Measurements from ENCODE around the gene DDO.
"Not testable (repeated sequence)": the region's sequence is repeated elsewhere in the genome, so short reads cannot be mapped to it uniquely, and the experiment has no call there.

Gene DDO, protein sequence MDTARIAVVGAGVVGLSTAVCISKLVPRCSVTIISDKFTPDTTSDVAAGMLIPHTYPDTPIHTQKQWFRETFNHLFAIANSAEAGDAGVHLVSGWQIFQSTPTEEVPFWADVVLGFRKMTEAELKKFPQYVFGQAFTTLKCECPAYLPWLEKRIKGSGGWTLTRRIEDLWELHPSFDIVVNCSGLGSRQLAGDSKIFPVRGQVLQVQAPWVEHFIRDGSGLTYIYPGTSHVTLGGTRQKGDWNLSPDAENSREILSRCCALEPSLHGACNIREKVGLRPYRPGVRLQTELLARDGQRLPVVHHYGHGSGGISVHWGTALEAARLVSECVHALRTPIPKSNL

DNA sequence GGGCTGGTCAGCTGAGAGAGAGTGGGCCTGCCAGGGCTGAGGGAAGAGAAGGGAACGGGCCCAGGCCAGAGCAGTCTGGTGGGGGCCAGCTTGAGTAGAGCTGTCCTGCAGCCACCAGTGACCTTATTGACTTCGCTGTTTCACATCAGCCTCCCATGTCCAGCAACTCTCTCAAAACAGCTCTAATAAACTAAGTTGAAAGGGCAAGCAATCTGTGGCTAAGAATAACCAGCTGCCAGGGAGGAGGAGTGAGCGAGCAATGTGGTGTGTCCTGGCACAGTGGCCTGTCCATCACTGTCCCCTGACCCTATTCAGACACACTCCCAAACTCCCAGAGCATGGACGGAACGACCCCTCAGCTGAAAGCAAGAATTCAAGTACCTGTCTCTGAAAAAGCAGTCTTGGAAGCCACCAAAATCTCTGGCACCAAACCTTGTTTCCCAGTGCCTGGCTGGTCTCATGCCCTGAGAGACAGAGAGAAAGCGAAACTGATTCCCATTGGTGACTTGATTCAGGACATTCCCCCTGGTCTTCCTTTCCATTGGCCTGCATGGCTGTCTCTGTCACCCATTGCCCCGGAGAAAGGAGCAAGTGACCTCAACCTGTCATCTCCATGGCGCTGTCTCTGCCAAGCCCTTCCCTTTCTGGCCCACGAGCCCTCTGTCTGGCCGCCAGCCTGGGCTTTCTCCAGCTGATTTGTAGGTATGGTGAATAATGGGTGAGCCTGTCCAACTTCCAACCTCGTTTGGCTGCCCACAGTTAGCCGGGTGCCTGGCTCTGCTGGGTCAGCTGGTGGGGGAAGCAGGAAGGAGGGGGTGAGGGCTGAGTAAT lies at the start of gene DDO:
DDO (minus strand) TSS at position 490 of the 831 bp plus-strand sequence. CDS start 2,113 bp downstream, outside the sequence.
- H3K27ac ChIP-seq (ENCODE audit: low read depth, low read length) = peak within 1 kb of the TSS; percentile 93
- peak within 1 kb of the TSS; percentile 50 to 88 (median 67) for H3K4me3 ChIP-seq (ENCODE audit: low read depth in 1 of 5, low read length in 5 of 5)
- peak within 1 kb of the TSS; percentile 13 to 73 (median 57) for H3K9ac ChIP-seq (ENCODE audit: low read length in 5 of 5)
- H3K9me3 ChIP-seq (ENCODE audit: control insufficient read depth in 5 of 5, low read length in 5 of 5) = no peaks in the 10 kb centered on the region
- no peaks in the 10 kb centered on the region for H3K27me3 ChIP-seq (ENCODE audit: control insufficient read depth in 5 of 5, insufficient read depth in 4 of 5, low read length in 5 of 5)
- H3K36me3 ChIP-seq (ENCODE audit: control insufficient read depth in 5 of 5, insufficient read depth in 5 of 5, low read length in 5 of 5) = no peaks in the 10 kb centered on the region
- peaks cover 4 to 24% (median 20%) of the 10 kb centered on the region in 5 donors for H3K4me1 ChIP-seq (ENCODE audit: control insufficient read depth in 5 of 5, insufficient read depth in 5 of 5, low read length in 5 of 5)

DNA sequence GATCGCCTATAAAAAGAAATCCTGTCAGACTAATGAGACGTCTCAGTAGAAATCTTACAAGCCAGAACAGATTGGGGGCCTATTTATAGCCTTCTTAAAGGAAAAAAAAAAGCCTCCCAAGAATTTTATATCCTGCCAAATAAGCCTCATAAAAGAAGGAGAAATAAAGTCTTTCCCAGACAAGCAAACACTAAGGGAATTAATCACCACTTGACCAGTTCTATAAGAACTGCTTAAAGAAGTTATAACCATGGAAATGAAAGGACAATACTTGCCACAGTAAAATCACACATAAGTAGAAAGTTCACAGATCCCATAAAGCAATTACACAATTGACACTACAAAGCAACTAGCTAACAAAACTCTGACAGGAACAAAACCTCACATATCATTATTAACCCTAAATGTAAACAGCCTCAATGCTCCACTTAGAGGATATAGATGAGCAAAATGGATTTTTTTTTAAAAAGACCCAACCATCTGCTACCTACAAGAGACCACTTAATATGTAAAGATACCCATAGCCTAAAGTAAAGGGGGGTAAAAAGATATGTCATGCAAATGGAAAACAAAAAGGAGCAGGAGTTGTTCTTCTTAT lies 47.6 kb upstream of the DDO start:
- Histone ChIP-seq H3K36me3 (ENCODE audit: control insufficient read depth in 5 of 5, insufficient read depth in 5 of 5, low read length in 5 of 5) (no peaks in the 10 kb centered on the region), H3K4me3 (ENCODE audit: low read depth in 1 of 5, low read length in 5 of 5) (no peak overlapping the region), H3K4me1 (ENCODE audit: control insufficient read depth in 5 of 5, insufficient read depth in 5 of 5, low read length in 5 of 5) (peaks cover 0 to 2% (median 0%) of the 10 kb centered on the region in 5 donors), H3K9ac (ENCODE audit: low read length in 5 of 5) (no peak overlapping the region), H3K27ac (ENCODE audit: low read depth, low read length) (no peak overlapping the region), H3K9me3 (ENCODE audit: control insufficient read depth in 5 of 5, low read length in 5 of 5) (peaks cover 7 to 22% (median 10%) of the 10 kb centered on the region in 5 donors), H3K27me3 (ENCODE audit: control insufficient read depth in 5 of 5, insufficient read depth in 4 of 5, low read length in 5 of 5) (no peaks in the 10 kb centered on the region)

DNA sequence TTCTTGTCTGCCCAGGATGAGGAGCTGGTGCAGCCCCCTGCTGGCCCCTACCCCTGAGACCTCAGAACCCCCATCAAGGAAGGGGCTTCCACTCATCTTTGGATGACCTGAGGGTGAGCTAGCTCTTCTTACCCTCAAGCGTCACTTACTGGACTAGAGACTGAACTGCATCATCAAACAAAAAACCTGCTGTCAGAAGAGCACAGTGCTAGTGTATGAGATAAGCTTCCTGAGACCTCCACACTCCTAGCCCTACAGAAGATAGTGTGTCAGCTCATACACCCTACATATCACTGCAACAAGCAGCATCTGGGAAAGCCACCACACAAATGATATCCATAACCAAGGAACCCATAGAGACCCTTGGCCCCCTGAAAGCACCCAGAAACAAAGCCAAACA lies 46.0 kb upstream of the DDO start:
- Histone ChIP-seq H3K36me3 (ENCODE audit: control insufficient read depth in 5 of 5, insufficient read depth in 5 of 5, low read length in 5 of 5) (no peaks in the 10 kb centered on the region), H3K9ac (ENCODE audit: low read length in 5 of 5) (no peak overlapping the region), H3K4me3 (ENCODE audit: low read depth in 1 of 5, low read length in 5 of 5) (no peak overlapping the region), H3K27ac (ENCODE audit: low read depth, low read length) (no peak overlapping the region), H3K4me1 (ENCODE audit: control insufficient read depth in 5 of 5, insufficient read depth in 5 of 5, low read length in 5 of 5) (peaks cover 0 to 2% (median 0%) of the 10 kb centered on the region in 5 donors), H3K9me3 (ENCODE audit: control insufficient read depth in 5 of 5, low read length in 5 of 5) (peaks cover 7 to 22% (median 10%) of the 10 kb centered on the region in 5 donors), H3K27me3 (ENCODE audit: control insufficient read depth in 5 of 5, insufficient read depth in 4 of 5, low read length in 5 of 5) (no peaks in the 10 kb centered on the region)

DNA sequence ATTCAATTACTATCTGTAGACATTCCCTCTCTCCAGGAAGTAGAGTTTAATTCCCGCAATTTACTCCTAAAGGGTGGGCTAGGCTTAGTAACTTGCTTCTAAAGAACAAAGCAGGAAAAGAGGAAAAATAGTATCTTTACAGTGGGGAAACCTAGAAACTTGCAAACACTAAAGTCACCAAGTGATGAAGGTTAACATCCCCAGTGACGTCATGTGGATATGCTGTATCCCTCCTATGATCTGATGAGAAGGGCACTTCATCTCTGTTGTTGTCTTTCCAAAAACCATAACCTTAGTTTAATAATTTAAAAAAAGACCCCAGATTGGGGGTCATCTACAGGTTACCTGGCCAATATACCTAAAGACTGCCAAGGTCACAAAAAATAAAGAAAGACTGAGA lies 43.8 kb upstream of the DDO start:
- Histone ChIP-seq H3K27me3 (ENCODE audit: control insufficient read depth in 5 of 5, insufficient read depth in 4 of 5, low read length in 5 of 5) (no peaks in the 10 kb centered on the region), H3K36me3 (ENCODE audit: control insufficient read depth in 5 of 5, insufficient read depth in 5 of 5, low read length in 5 of 5) (no peaks in the 10 kb centered on the region), H3K9ac (ENCODE audit: low read length in 5 of 5) (no peak overlapping the region), H3K4me3 (ENCODE audit: low read depth in 1 of 5, low read length in 5 of 5) (no peak overlapping the region), H3K9me3 (ENCODE audit: control insufficient read depth in 5 of 5, low read length in 5 of 5) (peaks cover 7 to 22% (median 10%) of the 10 kb centered on the region in 5 donors), H3K4me1 (ENCODE audit: control insufficient read depth in 5 of 5, insufficient read depth in 5 of 5, low read length in 5 of 5) (peaks cover 0 to 2% (median 0%) of the 10 kb centered on the region in 5 donors), H3K27ac (ENCODE audit: low read depth, low read length) (no peak overlapping the region)

DNA sequence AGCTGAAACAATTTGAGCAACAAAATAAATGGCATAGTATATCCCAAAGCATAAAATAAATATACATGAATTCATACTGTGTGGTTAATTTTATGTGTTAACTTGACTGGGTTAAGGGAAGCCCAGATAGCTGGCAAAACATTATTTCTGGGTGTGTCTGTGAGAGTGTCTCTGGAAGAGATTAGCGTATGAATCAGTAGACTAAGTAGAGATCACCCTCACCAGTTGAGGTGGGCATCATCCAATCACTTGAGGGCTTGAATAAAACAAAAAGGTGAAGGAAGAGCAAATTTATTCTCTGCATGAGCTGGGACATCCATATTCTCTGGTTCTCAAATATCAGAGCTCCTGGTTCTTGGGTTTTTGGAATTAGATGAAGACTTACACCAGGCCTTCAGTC lies 43.1 kb upstream of the DDO start:
- H3K36me3 ChIP-seq (ENCODE audit: control insufficient read depth in 5 of 5, insufficient read depth in 5 of 5, low read length in 5 of 5) = no peaks in the 10 kb centered on the region
- H3K27ac ChIP-seq (ENCODE audit: low read depth, low read length) = no peak overlapping the region
- H3K9ac ChIP-seq (ENCODE audit: low read length in 5 of 5) = no peak overlapping the region
- peaks cover 7 to 22% (median 10%) of the 10 kb centered on the region in 5 donors for H3K9me3 ChIP-seq (ENCODE audit: control insufficient read depth in 5 of 5, low read length in 5 of 5)
- H3K4me1 ChIP-seq (ENCODE audit: control insufficient read depth in 5 of 5, insufficient read depth in 5 of 5, low read length in 5 of 5) = peaks cover 0 to 2% (median 0%) of the 10 kb centered on the region in 5 donors
- no peaks in the 10 kb centered on the region for H3K27me3 ChIP-seq (ENCODE audit: control insufficient read depth in 5 of 5, insufficient read depth in 4 of 5, low read length in 5 of 5)
- H3K4me3 ChIP-seq (ENCODE audit: low read depth in 1 of 5, low read length in 5 of 5) = no peak overlapping the region

DNA sequence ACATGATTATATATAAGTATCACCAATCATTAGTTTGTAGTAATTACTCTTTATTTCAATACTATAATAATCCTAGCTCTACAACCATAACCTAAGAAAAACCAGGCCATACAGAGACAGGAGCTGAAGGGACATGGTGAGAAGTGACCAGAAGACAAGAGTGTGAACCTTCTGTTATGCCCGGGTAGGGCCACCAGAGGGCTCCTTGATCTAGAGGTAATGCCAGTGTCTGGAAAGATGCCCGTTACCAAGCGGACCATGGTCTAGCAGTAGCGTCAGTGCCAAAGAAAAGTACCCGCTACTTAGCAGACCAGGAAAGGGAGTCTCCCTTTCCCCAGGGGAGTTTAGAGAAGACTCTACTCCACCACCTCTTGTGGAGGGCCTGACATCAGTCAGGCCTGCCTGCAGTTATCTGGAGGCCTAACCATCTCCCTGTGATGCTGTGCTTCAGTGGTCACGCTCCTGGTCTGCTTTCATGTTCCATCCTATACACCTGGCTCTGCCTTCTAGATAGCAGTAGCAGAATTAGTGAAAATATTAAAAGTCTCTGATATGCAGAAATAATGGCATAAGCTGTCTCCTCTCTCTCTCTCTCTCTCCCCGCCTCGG lies 42.3 kb upstream of the DDO start:
- H3K27ac ChIP-seq (ENCODE audit: low read depth, low read length); H3K36me3 ChIP-seq (ENCODE audit: control insufficient read depth in 5 of 5, insufficient read depth in 5 of 5, low read length in 5 of 5); H3K9ac ChIP-seq (ENCODE audit: low read length in 5 of 5); H3K27me3 ChIP-seq (ENCODE audit: control insufficient read depth in 5 of 5, insufficient read depth in 4 of 5, low read length in 5 of 5); H3K4me1 ChIP-seq (ENCODE audit: control insufficient read depth in 5 of 5, insufficient read depth in 5 of 5, low read length in 5 of 5); H3K4me3 ChIP-seq (ENCODE audit: low read depth in 1 of 5, low read length in 5 of 5): not testable (repeated sequence)
- peaks cover 3 to 14% (median 4%) of the 10 kb centered on the region in 5 donors for H3K9me3 ChIP-seq (ENCODE audit: control insufficient read depth in 5 of 5, low read length in 5 of 5)

DNA sequence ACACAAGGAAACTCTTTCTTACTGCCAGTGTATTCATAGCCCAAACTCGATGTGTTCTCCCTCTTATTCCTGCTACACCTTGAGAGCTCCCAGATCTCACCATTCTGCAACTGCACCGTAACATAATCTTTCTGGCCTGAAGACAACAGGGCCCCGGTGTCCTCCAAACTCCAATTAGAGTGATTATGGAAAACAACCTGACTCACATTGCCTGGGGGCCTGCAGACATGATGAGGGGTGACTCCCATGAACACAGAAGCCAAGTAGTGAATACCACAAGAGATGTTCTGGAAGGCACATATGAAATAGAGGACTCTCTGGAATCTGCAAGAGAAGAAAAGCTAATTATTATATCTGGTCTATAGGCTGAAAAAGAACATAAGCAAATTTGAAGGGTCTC lies 41.3 kb upstream of the DDO start:
- Histone ChIP-seq H3K36me3 (ENCODE audit: control insufficient read depth in 5 of 5, insufficient read depth in 5 of 5, low read length in 5 of 5) (no peaks in the 10 kb centered on the region), H3K27me3 (ENCODE audit: control insufficient read depth in 5 of 5, insufficient read depth in 4 of 5, low read length in 5 of 5) (no peaks in the 10 kb centered on the region), H3K4me1 (ENCODE audit: control insufficient read depth in 5 of 5, insufficient read depth in 5 of 5, low read length in 5 of 5) (no peaks in the 10 kb centered on the region), H3K4me3 (ENCODE audit: low read depth in 1 of 5, low read length in 5 of 5) (no peak overlapping the region), H3K9ac (ENCODE audit: low read length in 5 of 5) (no peak overlapping the region), H3K9me3 (ENCODE audit: control insufficient read depth in 5 of 5, low read length in 5 of 5) (peaks cover 0 to 10% (median 3%) of the 10 kb centered on the region in 5 donors), H3K27ac (ENCODE audit: low read depth, low read length) (no peak overlapping the region)

DNA sequence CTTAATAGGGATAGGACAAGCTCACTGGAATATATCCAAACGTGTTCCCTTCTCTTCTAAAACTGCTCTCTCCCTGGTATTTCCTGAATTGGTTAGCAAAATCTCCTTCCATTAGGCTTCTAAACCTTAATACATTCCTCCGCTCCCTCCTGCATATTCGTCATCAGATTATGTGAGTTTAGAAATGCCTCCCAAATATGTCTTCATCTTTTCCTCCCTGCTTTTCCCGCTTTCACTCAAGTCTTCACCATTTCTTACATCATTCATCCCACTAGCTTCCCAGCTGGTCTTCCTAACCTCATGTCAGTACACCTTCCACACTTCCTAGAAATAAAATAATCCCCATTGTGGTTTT lies 34.1 kb upstream of the DDO start:
- no peaks in the 10 kb centered on the region for H3K4me1 ChIP-seq (ENCODE audit: control insufficient read depth in 5 of 5, insufficient read depth in 5 of 5, low read length in 5 of 5)
- no peak overlapping the region for H3K4me3 ChIP-seq (ENCODE audit: low read depth in 1 of 5, low read length in 5 of 5)
- H3K9ac ChIP-seq (ENCODE audit: low read length in 5 of 5) = no peak overlapping the region
- no peaks in the 10 kb centered on the region for H3K9me3 ChIP-seq (ENCODE audit: control insufficient read depth in 5 of 5, low read length in 5 of 5)
- H3K36me3 ChIP-seq (ENCODE audit: control insufficient read depth in 5 of 5, insufficient read depth in 5 of 5, low read length in 5 of 5) = no peaks in the 10 kb centered on the region
- H3K27ac ChIP-seq (ENCODE audit: low read depth, low read length) = no peak overlapping the region
- H3K27me3 ChIP-seq (ENCODE audit: control insufficient read depth in 5 of 5, insufficient read depth in 4 of 5, low read length in 5 of 5) = no peaks in the 10 kb centered on the region

DNA sequence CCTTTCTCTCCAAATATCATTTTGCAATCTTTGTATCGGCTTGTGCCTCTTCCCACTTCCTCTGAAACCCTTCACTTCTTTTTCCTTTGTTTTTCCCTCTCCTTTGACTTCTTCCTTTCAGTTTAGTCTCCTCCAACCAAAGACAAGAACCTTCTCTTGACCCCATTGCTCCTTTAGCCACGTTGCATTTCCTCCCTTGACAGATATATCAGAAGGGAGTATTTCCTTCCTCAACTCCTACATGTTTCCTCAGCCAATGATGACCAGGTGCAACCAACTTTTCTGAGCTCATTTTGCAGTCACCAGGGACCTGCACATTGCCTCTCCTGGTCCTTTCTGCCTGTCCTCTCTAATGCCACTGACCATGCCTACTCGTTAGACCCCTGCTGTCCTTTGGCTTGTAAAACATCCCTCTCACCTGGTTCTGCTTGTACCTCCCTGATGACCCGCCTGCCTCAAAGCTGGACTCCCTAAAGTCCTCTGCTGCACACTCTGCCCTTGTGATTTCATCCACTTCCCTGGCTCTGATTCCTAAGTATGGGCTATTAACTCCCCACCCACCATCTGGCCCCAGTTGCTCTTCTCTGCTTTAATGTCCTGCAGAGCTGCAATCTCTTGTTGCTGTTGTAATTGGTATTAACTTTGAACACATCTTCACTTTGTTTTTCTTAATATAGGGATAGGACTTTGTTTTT lies 33.6 kb upstream of the DDO start:
- H3K9me3 ChIP-seq (ENCODE audit: control insufficient read depth in 5 of 5, low read length in 5 of 5) = no peaks in the 10 kb centered on the region
- no peak overlapping the region for H3K9ac ChIP-seq (ENCODE audit: low read length in 5 of 5)
- no peak overlapping the region for H3K27ac ChIP-seq (ENCODE audit: low read depth, low read length)
- no peaks in the 10 kb centered on the region for H3K27me3 ChIP-seq (ENCODE audit: control insufficient read depth in 5 of 5, insufficient read depth in 4 of 5, low read length in 5 of 5)
- H3K4me3 ChIP-seq (ENCODE audit: low read depth in 1 of 5, low read length in 5 of 5) = no peak overlapping the region
- no peaks in the 10 kb centered on the region for H3K4me1 ChIP-seq (ENCODE audit: control insufficient read depth in 5 of 5, insufficient read depth in 5 of 5, low read length in 5 of 5)
- H3K36me3 ChIP-seq (ENCODE audit: control insufficient read depth in 5 of 5, insufficient read depth in 5 of 5, low read length in 5 of 5) = no peaks in the 10 kb centered on the region
